Vagina (tissue), 2 donors: ENCODE data around the gene LRPPRC. TPM values are rescaled to one million over a fixed set of nuclear protein-coding genes. Genes with fewer than 3 reads are reported as not detected.

Source experiments
- DNase-seq, 2 donors: peaks; one replicate each; pipeline ENCODE4 v3.0.0-alpha.2; 2017; ENCODE audit errors: extremely low spot score in 2 of 2
- H3K27ac ChIP-seq: fragments of 200-600 bp; sonication (generic); one replicate; pipeline ENCODE4 v1.5.1; 2019
- H3K27me3 ChIP-seq: fragments of 200-600 bp; sonication (generic); one replicate; pipeline ENCODE4 v1.5.1; 2019
- H3K36me3 ChIP-seq, 2 donors: fragments of 200-600 bp; sonication (generic); one replicate each; pipeline ENCODE4 v1.5.1; 2017 to 2019
- H3K4me1 ChIP-seq: fragments of 200-600 bp; sonication (generic); one replicate; pipeline ENCODE4 v1.5.1; 2019
- H3K4me3 ChIP-seq, 2 donors: fragments of 200-600 bp; sonication (generic); 1 replicate in 1 of 2; 2 replicates in 1 of 2; pipeline ENCODE4 v1.5.1; 2016 to 2019
- H3K9me3 ChIP-seq: fragments of 200-600 bp; sonication (generic); one replicate; pipeline ENCODE4 v1.5.1; 2019
- POLR2A ChIP-seq, 2 donors: fragments of 450-650 bp; IDR thresholded peaks; one replicate each; pipeline ENCODE4 v1.6.1; 2017; ENCODE audit warnings: antibody characterized with exemption in 2 of 2, mild to moderate bottlenecking in 2 of 2, moderate library complexity in 2 of 2
- POLR2AphosphoS5 ChIP-seq, 2 donors: sonication (generic); formaldehyde crosslinking; IDR thresholded peaks; one replicate each; pipeline ENCODE4 v1.9.0; 2017; ENCODE audit warnings: antibody characterized with exemption in 2 of 2, mild to moderate bottlenecking in 2 of 2, low read depth in 1 of 2; ENCODE audit not compliant: insufficient read depth in 1 of 2
- intact Hi-C: fragments of 100-400 bp; cut with DNase I; formaldehyde crosslinking; loops from one replicate; pipeline ENCODE4 v1.15.1; 2023
- total RNA-seq: library from RNA; depleted of rRNA; stranded (reverse); fragments of >200 nt; gene quantifications from one replicate; pipeline ENCODE4 v1.2.3, GENCODE V29; 2016
- TF ChIP-seq, protein P1 (sequence below), 3 experiments: fragments of 450-650 bp in 2 of 3; fragments of 200-600 bp in 1 of 3; sonication (generic) in 1 of 3; IDR thresholded peaks; one replicate each; pipeline ENCODE4 v1.5.1; 2017 to 2019; ENCODE audit warnings: antibody characterized with exemption in 3 of 3, mild to moderate bottlenecking in 2 of 3, moderate library complexity in 2 of 3

LRPPRC gene
- total RNA-seq, 1 donor from 2014 or later: 35.4 TPM

DNA sequence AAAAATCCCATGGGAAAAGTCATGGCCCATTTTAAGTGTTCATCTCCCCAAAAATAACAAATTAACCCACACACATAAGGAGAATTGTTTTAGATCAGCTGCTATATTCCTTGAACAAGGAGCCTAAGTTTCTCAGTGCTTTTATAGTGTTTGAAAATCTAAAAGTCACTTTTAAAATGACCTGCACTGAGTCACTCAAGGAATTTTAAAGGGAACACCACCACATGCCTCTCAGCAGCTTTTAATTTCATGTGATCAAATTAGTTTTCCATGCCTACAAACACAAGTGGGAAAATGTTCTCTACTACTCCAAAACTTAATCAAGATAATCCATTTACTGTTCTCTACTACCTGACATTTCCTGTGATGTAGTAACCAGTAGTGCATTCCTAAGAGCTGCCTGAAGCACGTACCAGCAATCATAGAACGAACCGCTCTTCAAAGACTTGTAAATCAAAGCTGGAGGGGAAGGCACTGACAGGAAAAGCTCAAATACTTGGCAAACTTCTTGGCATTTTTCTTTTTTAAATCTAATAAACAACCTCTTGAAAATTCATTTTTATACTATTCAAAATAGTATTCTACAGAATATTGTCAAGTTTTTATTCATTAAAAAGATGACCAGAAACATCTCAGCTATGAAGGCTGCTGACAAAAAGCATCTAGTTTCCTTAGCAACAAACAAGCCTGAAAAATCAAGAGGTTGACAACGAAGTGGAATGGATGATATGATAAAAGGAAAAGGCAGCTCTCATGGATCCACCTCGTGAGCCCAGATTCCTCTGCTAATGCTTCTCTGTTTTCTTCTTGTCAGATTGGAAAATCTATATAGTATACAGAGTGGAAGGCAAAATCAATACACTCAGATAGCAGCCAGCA, 37.2 kb downstream of the LRPPRC start:
- intact Hi-C loops: no loop called here
- Histone ChIP-seq H3K36me3 (peaks cover 6 to 86% of the 10 kb centered on the region in 2 donors), H3K27me3 (no peaks in the 10 kb centered on the region), H3K9me3 (no peaks in the 10 kb centered on the region), H3K27ac (no peak overlapping the region), H3K4me1 (no peaks in the 10 kb centered on the region), H3K4me3 (no peak overlapping the region)
- no peak for TF ChIP-seq POLR2A (IDR thresholded peaks at IDR 0.05)
- no peak for TF ChIP-seq POLR2AphosphoS5 (IDR thresholded peaks at IDR 0.05; ENCODE audit: insufficient read depth in 1 of 2, low read depth in 1 of 2)
- TF ChIP-seq, protein P1, sequence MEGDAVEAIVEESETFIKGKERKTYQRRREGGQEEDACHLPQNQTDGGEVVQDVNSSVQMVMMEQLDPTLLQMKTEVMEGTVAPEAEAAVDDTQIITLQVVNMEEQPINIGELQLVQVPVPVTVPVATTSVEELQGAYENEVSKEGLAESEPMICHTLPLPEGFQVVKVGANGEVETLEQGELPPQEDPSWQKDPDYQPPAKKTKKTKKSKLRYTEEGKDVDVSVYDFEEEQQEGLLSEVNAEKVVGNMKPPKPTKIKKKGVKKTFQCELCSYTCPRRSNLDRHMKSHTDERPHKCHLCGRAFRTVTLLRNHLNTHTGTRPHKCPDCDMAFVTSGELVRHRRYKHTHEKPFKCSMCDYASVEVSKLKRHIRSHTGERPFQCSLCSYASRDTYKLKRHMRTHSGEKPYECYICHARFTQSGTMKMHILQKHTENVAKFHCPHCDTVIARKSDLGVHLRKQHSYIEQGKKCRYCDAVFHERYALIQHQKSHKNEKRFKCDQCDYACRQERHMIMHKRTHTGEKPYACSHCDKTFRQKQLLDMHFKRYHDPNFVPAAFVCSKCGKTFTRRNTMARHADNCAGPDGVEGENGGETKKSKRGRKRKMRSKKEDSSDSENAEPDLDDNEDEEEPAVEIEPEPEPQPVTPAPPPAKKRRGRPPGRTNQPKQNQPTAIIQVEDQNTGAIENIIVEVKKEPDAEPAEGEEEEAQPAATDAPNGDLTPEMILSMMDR (IDR thresholded peaks at IDR 0.05): no peak
- no peak for DNase-seq

DNA sequence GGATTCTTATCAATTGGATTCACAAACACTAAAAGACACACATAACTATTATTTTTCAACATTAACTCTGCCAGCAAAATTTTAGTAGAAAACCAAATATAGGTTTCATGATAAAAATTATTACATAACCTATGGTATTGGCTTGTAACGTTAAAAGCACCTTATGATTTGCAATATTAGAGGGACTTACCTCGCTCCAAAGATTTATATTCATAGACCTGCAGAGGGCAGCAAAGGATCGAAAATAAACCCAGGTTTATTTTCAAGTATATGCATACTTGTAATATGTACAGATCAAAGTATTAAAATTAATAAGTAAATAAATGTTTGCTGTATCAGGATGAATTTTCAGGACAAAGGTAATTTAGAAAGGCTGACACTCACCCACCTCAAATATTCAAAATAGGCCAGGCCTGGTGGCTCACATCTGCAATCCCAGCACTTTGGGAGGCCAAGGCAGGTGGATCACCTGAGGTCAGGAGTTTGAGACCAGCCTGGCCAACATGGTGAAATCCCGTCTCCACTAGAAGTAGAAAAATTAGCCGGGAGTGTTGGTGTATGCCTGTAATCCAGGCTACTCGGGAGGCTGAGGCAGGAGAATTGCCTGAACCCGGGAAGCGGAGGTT, 45.3 kb downstream of the LRPPRC start:
- peaks cover 0 to 40% of the 10 kb centered on the region in 2 donors for H3K36me3 ChIP-seq
- H3K4me3 ChIP-seq: no peak overlapping the region
- intact Hi-C loops: no loop called here
- H3K27me3 ChIP-seq: no peaks in the 10 kb centered on the region
- H3K9me3 ChIP-seq: no peaks in the 10 kb centered on the region
- H3K27ac ChIP-seq: no peak overlapping the region
- no peak for DNase-seq
- TF ChIP-seq POLR2A (IDR thresholded peaks at IDR 0.05): no peak
- no peak for TF ChIP-seq POLR2AphosphoS5 (IDR thresholded peaks at IDR 0.05; ENCODE audit: insufficient read depth in 1 of 2, low read depth in 1 of 2)
- TF ChIP-seq, protein P1 (IDR thresholded peaks at IDR 0.05): no peak
- H3K4me1 ChIP-seq: no peaks in the 10 kb centered on the region

DNA sequence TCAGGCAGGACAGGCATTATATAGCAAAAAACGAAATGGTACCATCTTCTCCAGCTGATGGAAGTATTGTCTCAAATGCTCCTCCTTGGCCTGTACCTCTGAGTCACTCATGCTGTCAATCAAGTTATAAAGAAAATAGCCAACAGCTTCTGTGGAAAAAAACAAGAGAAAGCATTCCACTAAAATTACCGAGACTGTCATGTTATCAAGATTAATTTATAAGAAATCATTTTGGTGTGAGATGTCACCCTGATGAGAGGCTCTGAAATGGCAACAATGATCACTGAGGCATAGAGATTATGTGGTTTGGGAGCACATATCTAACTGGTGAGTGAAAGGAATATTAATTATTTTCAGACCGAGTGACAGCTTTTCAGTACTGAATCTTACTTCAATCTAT, 47.4 kb downstream of the LRPPRC start:
- no peaks in the 10 kb centered on the region for H3K27me3 ChIP-seq
- DNase-seq: no peak
- H3K27ac ChIP-seq: no peak overlapping the region
- TF ChIP-seq POLR2A (IDR thresholded peaks at IDR 0.05) (no peak), POLR2AphosphoS5 (IDR thresholded peaks at IDR 0.05; ENCODE audit: insufficient read depth in 1 of 2, low read depth in 1 of 2) (no peak)
- TF ChIP-seq, protein P1 (IDR thresholded peaks at IDR 0.05): no peak
- H3K36me3 ChIP-seq: peaks cover 0 to 39% of the 10 kb centered on the region in 2 donors
- intact Hi-C loops: no loop called here
- H3K4me1 ChIP-seq: no peaks in the 10 kb centered on the region
- H3K4me3 ChIP-seq: no peak overlapping the region
- no peaks in the 10 kb centered on the region for H3K9me3 ChIP-seq

DNA sequence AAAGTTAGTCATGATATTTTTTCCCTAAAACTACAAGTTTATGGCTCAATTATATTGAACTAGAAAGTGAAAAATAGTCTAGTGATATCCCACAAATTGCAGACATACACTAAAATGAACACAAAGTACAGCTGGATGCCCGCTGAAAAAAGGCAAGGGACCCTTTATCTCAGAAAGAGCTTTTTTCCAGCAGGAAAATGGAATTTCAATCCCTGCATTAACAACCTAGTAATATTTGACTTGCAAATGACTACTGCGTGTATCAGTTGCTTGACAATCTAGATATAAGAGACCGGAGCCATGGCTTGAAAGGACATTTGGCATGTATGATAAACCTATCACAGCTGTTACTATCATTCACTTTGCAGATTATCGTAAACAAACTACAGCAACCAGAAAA, 49.1 kb downstream of the LRPPRC start:
- no peaks in the 10 kb centered on the region for H3K9me3 ChIP-seq
- H3K4me3 ChIP-seq: no peak overlapping the region
- H3K4me1 ChIP-seq: no peaks in the 10 kb centered on the region
- no peak for DNase-seq
- intact Hi-C loops: no loop called here
- TF ChIP-seq, protein P1 (IDR thresholded peaks at IDR 0.05): no peak
- TF ChIP-seq POLR2A (IDR thresholded peaks at IDR 0.05) (no peak), POLR2AphosphoS5 (IDR thresholded peaks at IDR 0.05; ENCODE audit: insufficient read depth in 1 of 2, low read depth in 1 of 2) (no peak)
- H3K36me3 ChIP-seq: peaks cover 0 to 35% of the 10 kb centered on the region in 2 donors
- no peak overlapping the region for H3K27ac ChIP-seq
- no peaks in the 10 kb centered on the region for H3K27me3 ChIP-seq

DNA sequence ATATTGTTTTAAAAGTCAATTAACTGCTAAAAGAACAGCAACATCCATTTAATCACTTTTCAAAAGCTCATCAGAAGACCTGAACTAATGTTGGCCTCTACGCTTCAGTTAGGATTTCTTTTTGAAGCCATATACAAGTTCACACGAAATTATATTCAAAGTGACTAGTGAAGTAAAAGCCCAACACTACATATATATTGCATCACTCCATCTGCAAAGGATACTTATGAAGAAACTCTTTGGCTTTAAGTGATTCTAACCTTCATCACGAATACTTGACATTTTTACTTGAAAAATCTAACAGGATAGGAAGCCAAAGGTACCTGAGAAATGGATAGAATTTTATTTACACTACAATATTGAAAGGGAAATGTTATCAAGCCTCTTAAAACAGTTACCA, 50.4 kb downstream of the LRPPRC start:
- Histone ChIP-seq H3K27ac (no peak overlapping the region), H3K4me1 (no peaks in the 10 kb centered on the region), H3K27me3 (no peaks in the 10 kb centered on the region), H3K4me3 (no peak overlapping the region), H3K36me3 (peaks cover 0 to 35% of the 10 kb centered on the region in 2 donors), H3K9me3 (no peaks in the 10 kb centered on the region)
- TF ChIP-seq POLR2A (IDR thresholded peaks at IDR 0.05): no peak
- TF ChIP-seq, protein P1 (IDR thresholded peaks at IDR 0.05): no peak
- no peak for TF ChIP-seq POLR2AphosphoS5 (IDR thresholded peaks at IDR 0.05; ENCODE audit: insufficient read depth in 1 of 2, low read depth in 1 of 2)
- intact Hi-C loops: no loop called here
- no peak for DNase-seq
